Muscle layer of duodenum (tissue), 2 donors: ENCODE results near the gene SUMO3.

ENCODE experiments used
- H3K27ac ChIP-seq: one replicate; pipeline ENCODE4 v1.7.0; 2013; ENCODE audit warnings: mild to moderate bottlenecking, low read length
- H3K27me3 ChIP-seq: one replicate; pipeline ENCODE4 v1.7.0; 2013; ENCODE audit warnings: low read depth, mild to moderate bottlenecking, control low read depth, low read length
- H3K36me3 ChIP-seq, 2 donors: one replicate each; pipeline ENCODE4 v1.7.0; 2013; ENCODE audit warnings: low read length in 2 of 2, control low read depth in 1 of 2, mild to moderate bottlenecking in 1 of 2; ENCODE audit not compliant: insufficient read depth in 2 of 2, control insufficient read depth in 1 of 2
- H3K4me1 ChIP-seq, 2 donors: one replicate each; pipeline ENCODE4 v1.7.0; 2013; ENCODE audit warnings: low read length in 2 of 2, mild to moderate bottlenecking in 2 of 2, control low read depth in 1 of 2, moderate library complexity in 1 of 2; ENCODE audit not compliant: insufficient read depth in 2 of 2, control insufficient read depth in 1 of 2
- H3K4me3 ChIP-seq, 2 donors: one replicate each; pipeline ENCODE4 v1.7.0; 2013; ENCODE audit warnings: low read length in 2 of 2, low read depth in 1 of 2, mild to moderate bottlenecking in 1 of 2
- H3K9me3 ChIP-seq, 2 donors: one replicate each; pipeline ENCODE4 v1.7.0; 2013; ENCODE audit warnings: low read length in 2 of 2, control low read depth in 1 of 2, mild to moderate bottlenecking in 1 of 2; ENCODE audit not compliant: control insufficient read depth in 1 of 2
- donor health status: healthy.

SUMO3 gene

DNA sequence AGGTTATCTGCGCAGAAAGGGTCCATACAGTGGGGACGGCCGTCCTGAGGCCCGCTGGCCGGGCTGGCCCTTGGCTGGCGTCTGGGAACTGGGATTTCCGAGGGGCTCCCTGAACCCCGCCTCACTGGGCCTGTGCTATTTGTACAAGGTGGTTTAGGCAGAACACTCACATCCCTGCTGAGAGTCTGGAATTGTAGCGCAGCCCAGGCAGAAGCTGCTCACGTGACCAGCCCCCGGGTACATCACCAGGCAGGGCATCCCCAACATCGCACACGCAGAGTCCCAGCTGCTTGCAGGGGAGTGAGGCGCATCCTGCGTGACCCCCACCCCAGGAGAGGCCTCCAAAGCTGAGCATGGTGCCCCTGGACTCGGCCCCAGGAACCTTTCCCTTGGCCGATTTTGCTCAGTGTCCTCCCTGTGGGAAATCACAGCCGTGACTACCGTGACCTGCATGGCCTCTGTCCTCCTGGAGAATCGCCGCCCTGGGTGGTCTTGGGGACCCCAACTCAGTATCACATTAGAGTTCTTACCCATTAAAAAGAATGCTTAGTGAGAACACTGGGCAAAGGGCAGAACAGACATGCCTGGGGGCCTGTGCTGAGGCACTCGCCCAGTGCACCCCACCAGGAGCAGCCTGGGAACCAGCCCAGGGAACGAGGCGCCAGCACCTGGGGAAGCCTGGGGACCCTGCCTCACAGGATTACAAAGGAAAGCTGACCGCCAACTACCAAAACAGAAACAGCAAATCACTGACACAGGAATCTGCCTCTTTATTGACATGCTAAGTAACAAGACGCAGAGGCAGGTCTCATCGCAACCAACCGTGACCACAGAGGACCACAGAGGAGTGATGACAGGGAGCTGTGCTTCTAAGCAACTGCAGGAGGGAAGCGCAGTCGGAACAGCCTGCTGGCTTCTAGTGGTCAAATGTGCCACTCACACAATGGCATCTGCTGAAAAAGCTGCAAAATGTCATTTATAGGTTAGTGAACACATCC is 49.7 kb downstream of the SUMO3 start:
- H3K36me3 ChIP-seq, result peaks cover 33 to 45% of the 10 kb centered on the region in 2 donors
- peaks cover 0 to 14% of the 10 kb centered on the region in 2 donors for H3K4me1 ChIP-seq
- H3K4me3 ChIP-seq, result no peak overlapping the region
- no peak overlapping the region for H3K27ac ChIP-seq
- no peaks in the 10 kb centered on the region for H3K27me3 ChIP-seq
- no peaks in the 10 kb centered on the region for H3K9me3 ChIP-seq

DNA sequence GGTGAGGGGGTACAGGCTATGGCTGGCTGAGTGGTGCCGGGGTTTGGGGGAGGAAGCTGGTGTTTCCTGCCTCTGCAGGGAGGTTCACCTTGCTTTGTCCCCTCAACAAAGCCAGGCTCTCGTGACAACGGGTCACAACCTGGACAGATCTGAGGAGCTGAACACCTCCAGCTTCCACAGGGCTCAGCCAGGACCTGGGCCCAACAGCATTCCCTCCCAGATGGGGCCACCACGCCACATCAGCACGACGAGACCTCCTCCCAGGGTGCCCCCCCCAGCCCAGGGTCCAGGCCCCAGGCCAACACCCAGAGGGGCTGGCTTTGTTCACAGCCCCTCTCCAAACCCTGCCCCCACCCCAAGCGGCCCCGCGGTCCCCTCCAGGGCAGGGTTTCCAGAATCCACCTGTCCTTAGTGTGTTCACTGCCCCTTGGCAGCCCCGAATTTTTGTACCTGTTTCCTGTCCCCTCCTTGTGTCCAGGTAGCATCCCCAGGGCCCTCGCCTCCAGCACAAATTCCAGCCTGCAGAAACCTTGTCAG is 51.0 kb downstream of the SUMO3 start:
- Histone ChIP-seq H3K4me3 (no peak overlapping the region), H3K9me3 (no peaks in the 10 kb centered on the region), H3K27ac (no peak overlapping the region), H3K27me3 (no peaks in the 10 kb centered on the region), H3K4me1 (peaks cover 0 to 14% of the 10 kb centered on the region in 2 donors), H3K36me3 (peaks cover 20 to 33% of the 10 kb centered on the region in 2 donors)

DNA sequence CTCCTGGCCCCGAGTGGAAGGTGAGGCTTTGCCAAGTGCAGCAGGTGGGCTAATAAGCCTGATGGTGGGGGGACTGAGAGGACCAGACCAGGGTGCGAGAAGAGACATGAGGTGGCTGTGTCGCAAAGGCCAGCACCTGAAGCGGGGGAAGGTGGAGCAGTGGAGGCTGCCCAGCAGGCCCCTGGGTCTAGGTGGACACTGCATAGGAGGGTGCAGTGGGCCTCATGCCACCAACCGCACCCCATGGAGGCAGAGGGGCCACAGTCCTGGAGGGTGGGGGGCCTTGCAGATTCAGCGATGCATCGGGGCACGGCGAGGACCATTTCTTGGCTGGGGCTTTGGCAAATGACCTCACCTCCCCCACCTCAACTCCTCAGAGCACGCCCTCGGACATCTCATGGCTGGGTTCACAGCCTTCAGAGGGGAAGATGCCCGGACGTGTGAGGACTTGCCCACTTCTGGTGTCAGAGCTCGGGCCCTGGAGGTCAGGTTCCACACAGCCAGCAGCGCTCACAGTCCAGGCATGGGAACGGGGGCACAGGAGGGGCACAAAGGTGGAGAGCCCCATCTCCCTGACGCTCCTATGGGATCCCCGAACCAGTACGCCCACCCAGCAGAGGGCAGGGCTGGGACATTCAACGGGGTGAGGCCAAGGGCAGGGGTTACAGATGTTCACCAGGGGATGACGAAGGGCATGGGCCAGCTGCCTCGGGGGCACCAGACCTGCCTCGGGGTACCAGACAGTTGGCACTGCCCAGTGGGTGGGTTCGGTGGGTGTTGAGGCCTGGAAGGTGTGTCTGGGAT is 51.6 kb downstream of the SUMO3 start:
- Histone ChIP-seq H3K27me3 (no peaks in the 10 kb centered on the region), H3K9me3 (no peaks in the 10 kb centered on the region), H3K27ac (no peak overlapping the region), H3K36me3 (peaks cover 14 to 26% of the 10 kb centered on the region in 2 donors), H3K4me3 (no peak overlapping the region), H3K4me1 (peaks cover 0 to 14% of the 10 kb centered on the region in 2 donors)

DNA sequence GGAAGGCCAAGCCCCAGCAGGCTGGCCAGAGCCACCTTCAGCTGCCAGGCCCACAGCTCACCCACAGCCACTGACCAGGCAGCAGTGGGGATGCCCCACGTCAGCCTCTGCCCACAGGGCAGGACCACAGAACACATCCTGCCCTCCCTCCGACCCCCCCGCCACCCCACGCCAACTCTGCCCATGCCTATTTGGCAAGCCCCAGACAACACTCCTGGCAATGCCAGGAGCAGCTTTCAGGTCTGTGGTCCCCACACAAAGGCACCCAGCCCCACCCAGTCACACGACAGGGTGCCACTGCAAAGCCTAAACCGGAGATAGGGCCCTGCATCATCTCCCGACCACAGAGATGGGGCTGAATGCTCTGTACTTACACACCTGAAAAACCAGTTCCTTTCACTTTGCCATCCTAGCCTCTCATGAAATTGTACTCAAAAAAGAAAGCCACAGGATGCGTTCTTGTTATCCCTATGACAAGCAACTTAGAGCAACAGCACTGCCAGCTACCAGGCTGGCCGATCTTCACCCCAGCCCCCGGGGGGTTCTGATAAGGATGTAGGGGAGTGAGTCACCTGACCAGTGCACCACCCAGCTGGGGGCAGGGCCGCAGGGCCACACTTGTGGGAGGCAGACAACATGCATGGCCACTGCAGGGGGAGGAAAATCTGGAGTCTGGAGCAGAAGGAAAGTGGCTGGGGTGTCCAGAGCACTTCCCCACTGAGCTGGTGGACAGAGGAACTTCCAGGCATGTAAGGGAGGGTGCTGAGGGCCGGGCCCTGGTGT is 52.4 kb downstream of the SUMO3 start:
- Histone ChIP-seq H3K4me3 (no peak overlapping the region), H3K9me3 (no peaks in the 10 kb centered on the region), H3K4me1 (peaks cover 0 to 14% of the 10 kb centered on the region in 2 donors), H3K27me3 (no peaks in the 10 kb centered on the region), H3K36me3 (peaks cover 6 to 18% of the 10 kb centered on the region in 2 donors), H3K27ac (no peak overlapping the region)

DNA sequence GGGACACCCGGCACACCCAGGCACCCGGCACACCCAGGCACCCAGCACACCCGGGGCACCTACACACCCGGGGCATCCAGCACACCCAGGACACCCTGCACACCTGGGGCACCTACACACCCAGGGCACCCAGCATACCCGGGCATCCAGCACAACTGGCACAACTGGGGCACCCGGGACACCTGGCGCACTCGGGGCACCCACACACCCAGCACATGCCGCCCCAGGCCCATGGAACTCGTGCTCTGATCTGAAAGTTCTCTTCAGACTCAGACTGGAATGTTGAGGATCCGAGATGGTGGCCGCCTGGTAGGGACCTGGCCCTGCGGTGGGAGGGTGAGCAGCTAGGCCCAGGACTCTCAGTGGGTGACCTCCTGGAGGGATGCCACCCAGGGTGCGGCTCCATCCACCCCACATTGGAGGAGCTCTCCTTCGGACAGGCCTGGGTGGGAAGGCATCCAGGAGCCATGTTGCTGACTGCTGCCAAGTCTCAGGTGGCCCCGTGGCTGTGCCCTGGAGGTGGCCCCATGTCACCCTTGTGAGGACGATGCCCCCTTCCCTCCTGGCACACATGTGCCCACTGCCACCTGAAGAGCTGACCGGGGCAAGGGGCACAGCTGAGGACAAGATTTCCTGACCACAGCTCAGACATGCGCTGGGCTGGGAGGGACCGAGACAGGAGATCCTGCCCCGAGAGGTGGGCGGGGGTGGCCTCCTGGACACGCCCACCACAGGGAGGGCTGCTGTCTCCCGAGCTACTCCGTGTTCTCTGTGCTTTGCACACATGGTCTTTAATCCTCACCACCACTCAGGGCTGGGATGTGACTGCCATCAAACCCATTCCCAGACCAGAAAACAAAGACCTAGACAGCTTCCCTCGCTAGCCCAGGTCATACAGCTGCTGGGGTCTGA is 53.3 kb downstream of the SUMO3 start:
- Histone ChIP-seq H3K9me3 (no peaks in the 10 kb centered on the region), H3K4me1 (peaks cover 0 to 14% of the 10 kb centered on the region in 2 donors), H3K36me3 (peaks cover 0 to 10% of the 10 kb centered on the region in 2 donors), H3K4me3 (no peak overlapping the region), H3K27ac (no peak overlapping the region), H3K27me3 (no peaks in the 10 kb centered on the region)

DNA sequence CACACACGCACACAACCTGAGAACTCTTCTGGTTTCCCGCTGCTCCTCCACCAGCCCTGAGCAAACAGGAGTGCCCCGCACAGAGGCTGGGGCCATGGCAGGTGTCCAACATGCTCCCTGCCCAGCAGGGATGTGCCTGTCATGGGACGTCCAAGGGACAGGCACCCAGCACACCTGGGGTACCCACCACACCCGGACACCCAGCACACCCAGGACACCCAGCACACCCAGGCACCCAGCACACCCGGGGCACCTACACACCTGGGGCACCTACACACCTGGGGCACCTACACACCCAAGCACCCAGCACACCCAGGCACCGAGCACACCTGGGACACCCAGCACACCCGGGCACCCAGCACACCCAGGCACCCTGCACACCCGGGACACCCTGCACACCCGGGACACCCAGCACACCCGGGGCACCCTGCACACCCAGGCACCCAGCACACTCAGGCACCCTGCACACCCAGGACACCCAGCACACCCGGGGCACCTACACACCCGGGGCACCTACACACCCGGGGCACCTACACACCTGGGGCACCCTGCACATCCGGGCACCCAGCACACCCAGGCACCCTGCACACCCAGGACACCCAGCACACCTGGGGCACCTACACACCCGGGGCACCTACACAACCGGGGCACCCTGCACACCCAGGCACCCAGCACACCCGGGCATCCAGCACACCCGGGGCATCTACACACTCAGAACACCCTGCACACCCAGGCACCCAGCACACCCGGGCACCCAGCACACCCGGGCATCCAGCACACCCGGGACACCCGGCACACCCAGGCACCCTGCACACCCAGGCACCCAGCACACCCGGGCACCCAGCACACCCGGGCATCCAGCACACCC is 54.2 kb downstream of the SUMO3 start:
- peaks cover 0 to 5% of the 10 kb centered on the region in 2 donors for H3K36me3 ChIP-seq
- H3K27ac ChIP-seq, result no peak overlapping the region
- H3K9me3 ChIP-seq, result no peaks in the 10 kb centered on the region
- no peak overlapping the region for H3K4me3 ChIP-seq
- H3K27me3 ChIP-seq, result no peaks in the 10 kb centered on the region
- peaks cover 0 to 14% of the 10 kb centered on the region in 2 donors for H3K4me1 ChIP-seq

DNA sequence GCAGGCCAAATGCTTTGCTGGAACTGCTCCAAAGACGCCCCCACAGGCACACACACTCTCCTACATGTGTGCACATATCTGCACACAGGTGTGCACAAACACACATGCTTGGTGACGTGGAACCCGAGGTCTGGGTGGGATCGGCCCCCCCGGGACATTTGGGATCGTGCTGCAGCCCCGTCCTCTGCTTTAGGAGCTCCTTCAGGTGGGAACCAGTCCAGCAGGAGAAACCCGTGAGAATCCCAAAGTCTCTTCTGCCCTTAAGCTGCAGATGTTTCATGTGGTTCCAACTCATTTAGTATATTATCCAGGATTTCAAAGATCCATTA is 54.8 kb downstream of the SUMO3 start:
- Histone ChIP-seq H3K27ac (no peak overlapping the region), H3K9me3 (peaks cover 0 to 1% of the 10 kb centered on the region in 2 donors), H3K27me3 (no peaks in the 10 kb centered on the region), H3K4me1 (peaks cover 0 to 12% of the 10 kb centered on the region in 2 donors), H3K4me3 (no peak overlapping the region), H3K36me3 (no peaks in the 10 kb centered on the region)

DNA sequence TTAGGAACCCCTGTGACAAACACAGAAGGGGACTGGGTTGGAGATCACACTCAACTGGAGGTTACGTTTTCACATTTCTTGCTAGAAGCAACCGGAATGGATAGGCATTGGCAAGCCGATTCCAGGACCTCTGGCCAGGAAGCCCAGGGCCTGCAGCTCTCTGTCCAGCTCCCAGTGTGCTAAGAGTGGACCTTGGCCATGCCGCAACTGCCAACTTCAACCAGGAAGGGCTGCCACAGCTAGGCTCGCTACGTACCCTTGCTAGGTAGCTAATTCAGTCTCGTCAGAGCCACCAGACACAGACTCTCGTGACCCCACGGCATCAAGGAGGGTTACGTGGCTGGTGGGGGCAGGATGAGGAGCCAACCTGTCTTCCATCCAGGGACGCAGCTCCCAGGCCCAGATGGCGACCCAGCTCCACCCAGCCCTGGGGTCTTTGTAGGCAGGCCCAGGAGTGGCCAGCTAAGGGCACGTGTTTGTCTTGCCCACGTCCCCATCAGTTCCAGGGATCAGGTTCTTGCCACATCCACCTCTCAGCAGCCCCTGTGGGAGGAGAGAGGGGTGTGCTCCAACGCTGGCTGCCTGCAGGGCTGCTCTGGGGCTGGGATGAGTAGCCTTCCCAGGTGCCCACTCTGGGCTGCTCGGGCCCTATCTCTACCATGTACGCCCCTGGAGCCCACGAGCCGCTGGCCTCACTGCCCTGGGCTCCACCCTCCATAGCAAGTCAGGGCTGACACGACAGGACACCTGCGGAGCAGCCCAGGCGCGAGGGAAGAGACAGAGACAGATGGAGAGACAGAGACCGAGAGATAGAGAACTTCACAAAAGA is 55.4 kb downstream of the SUMO3 start:
- H3K4me3 ChIP-seq, result no peak overlapping the region
- peaks cover 0 to 6% of the 10 kb centered on the region in 2 donors for H3K4me1 ChIP-seq
- no peaks in the 10 kb centered on the region for H3K27me3 ChIP-seq
- no peaks in the 10 kb centered on the region for H3K36me3 ChIP-seq
- no peak overlapping the region for H3K27ac ChIP-seq
- H3K9me3 ChIP-seq, result peaks cover 0 to 4% of the 10 kb centered on the region in 2 donors

DNA sequence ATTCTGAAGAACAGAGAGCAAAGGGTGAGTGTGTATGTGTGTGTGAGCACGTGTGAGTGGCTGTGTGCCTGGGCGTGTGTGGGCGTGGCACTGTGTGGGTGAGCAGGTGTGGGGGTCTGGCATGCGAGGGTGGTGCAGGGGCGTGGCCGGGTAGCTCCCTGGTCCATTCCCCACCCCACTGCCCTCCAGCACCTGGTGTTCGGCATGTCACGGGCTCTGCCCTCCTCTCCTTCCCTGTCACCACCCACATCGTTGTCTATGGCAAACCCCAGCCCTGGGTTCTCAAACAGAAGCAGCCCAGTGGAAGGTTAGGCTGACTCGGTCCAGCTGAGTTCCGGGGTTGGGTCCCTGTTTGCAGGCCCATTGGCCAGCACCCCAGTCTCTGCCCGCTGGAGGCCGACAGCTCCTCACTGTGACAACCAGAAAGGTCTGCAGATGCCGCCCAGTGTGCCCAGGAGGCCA is 56.1 kb downstream of the SUMO3 start:
- Histone ChIP-seq H3K4me3 (no peak overlapping the region), H3K36me3 (no peaks in the 10 kb centered on the region), H3K27ac (no peak overlapping the region), H3K4me1 (no peaks in the 10 kb centered on the region), H3K9me3 (peaks cover 0 to 4% of the 10 kb centered on the region in 2 donors), H3K27me3 (no peaks in the 10 kb centered on the region)
